Islet of Langerhans (tissue), 1 donor: ENCODE results near the gene WDFY2.
"Not testable (repeated sequence)": the region's sequence is repeated elsewhere in the genome, so short reads cannot be mapped to it uniquely, and the experiment has no call there.

Source experiments
- FAIRE-seq: peaks from one replicate; lab custom pipeline; 2011; peaks lifted over from hg19 to GRCh38; lab: Jason Lieb, UNC

Gene WDFY2

GRCh38 chr13:51583875-51584730 is at the start of gene WDFY2:
Gene WDFY2, plus strand, starts transcription at chr13:51584462. Its CDS starts 226 bp downstream, at chr13:51584688.
- peak; percentile 78 for FAIRE-seq

DNA sequence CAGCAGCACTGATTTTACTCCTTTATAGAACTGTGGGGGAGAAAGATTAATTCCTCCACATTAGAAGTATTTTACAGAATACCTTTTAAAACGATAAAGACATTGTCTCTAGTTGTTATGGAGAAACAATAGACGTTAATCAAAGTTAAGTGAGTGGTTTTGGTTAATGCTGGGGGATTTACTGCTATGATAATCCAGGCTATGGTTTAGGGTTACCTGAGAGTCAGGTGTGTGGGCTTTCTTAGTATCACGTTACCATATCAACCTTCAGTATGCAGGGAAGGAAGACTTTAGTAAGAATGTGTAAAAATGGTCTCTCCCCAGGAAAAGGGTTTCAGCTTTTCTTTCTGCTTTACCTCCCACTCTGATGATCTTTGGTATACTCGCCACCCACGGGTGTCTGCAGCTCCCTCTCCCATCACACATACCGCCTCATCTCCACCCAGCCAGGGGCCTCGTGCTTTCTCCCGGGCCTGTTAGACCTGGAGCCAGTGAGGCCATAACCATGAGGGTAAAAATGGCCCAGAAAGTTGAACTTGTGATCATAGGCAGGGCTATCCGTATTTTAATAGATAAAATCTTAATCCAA is 45.6 kb upstream of the WDFY2 start:
- FAIRE-seq, result no peak

- FAIRE-seq, result no peak
Measured at GRCh38 chr13:51539887-51540286, 44.4 kb upstream of the WDFY2 start.

DNA sequence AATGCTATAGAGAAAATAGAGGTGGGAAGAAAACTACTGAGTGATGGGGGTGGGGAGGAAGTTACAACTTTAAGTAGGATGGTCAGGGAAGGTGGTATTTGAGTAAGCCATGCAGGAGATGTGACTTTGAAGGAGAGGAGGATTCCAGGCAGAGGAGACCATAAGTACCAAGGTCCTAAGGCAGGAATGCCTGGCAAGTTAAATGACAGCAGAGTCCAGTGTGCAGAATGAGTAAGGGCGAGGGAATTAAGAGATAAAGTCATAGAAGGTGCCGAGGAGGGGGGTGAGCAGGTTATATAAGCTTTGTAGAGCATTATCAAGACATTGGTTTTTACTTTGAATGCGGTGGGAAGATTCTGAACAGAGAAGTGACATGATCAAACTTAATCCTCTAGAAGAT is 43.2 kb upstream of the WDFY2 start:
- no peak for FAIRE-seq

GRCh38 chr13:51541809-51542258 is 42.4 kb upstream of the WDFY2 start:
- FAIRE-seq, result no peak

DNA sequence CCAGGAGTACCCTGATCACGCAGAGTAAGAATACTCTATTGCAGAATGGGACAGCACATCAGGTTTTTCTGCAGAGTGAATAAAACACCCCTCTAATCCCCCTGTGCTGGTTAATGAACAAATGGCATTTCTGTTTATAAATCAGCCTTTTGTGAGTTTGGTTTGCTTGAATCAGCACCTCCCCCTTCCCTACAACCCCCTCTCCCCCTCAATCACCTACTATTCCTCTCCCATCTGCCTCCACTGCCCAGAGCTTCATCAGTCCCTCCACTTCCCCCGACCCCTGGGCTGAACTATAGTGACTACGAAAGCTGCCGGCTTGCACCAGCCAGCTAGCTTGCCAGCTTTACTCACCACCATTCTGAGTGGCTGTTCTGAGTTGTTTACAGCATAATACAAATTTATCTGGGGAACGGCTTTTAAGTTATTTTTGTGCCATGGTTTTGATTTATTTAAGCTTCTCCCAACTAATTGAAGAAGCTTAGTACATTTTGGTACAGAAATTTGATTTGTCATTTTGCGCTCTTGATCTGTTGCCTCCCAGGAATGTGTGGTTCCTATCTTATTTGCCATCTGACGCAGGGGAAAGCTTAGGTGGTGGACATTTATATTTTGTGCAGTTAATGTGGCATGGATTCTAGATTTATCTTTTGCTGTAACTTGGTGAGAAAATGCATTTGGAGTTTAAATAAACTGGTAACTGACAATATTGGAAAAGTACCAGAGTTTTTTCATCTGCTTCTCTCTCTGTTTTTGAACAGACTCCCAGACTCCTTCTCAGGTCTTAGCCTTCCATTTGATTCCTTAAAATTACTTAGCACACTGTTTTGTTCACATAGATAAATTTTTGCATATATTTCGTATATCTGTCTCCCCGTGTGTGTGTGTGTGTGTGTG is 41.7 kb upstream of the WDFY2 start:
- FAIRE-seq, result no peak

DNA sequence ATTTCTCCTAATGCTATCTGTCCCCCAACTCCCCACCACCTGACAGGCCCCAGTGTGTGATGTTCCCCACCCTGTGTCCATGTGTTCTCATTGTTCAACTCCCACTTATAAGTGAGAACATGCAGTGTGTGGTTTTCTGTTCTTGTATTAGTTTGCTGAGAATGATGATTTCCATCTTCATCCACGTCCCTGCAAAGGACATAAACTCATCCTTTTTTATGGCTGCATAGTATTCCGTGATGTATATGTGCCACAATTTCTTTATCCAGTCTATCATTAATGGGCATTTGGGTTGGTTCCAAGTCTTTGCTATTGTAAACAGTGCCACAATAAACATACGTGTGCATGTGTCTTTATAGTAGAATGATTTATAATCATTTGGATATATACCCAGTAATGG is 38.8 kb upstream of the WDFY2 start:
- not testable (repeated sequence) for FAIRE-seq

GRCh38 chr13:51547425-51548176 is 36.7 kb upstream of the WDFY2 start:
- no peak for FAIRE-seq

DNA sequence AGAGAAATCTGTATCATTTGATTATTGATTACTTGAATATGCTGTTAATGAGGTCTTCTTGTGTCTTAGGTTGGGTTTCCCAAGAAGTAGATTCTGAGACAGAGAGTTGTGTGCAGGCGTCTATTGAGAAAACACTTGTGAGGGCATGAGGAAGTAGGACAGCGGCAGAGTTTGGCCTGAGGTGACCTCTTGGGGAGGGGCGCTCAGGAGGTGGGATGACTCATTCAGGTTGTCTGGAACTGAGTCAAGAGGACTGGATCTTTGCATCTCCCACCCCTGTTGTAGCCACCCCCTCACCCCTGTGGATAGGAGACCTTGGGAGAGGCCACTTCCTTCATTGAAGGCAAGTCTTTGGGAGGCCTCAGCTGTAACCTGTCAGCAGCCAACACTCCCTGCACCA is 35.2 kb upstream of the WDFY2 start:
- FAIRE-seq, result no peak

DNA sequence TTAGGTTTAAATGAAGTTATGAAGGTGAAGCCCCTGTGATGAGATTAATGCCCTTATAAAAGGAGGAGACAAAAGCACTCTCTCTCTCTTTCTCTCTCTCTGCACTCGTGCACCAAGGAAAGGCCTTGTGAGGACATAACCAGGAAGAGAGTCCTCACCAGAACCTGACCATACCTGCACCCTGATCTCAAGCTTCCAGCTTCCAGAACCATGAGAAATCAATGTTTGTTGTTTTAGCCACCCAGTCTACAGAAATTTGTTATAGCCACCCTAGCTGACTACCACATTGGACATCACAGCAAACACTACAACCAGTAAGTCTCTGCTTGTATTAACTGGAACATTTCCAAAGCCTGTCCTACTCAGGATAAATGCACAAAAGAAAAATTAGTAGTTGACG is 34.7 kb upstream of the WDFY2 start:
- FAIRE-seq, result no peak

- no peak for FAIRE-seq
Measured at GRCh38 chr13:51550151-51550550, 34.1 kb upstream of the WDFY2 start.

GRCh38 chr13:51551416-51551815 is 32.8 kb upstream of the WDFY2 start:
- FAIRE-seq, result no peak

DNA sequence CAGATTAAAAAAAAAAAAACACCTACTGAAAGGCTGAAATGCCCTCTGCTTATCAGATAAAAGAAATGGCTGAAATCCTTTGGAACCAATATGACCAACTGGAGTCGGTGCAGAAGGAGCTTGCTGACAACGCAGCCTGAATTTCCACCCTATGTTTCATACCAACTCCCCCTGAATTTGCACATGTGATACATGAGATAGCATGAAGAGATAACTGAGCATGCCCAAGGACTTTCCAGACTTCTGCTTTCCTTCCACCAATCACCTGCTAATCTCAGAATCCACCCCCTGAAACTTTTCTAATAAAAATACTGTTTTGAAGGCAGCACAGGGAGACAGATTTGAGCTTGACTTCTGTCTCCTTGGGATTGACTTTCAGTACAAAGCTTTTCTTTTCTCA is 32.2 kb upstream of the WDFY2 start:
- FAIRE-seq, result no peak

GRCh38 chr13:51553531-51553930 is 30.7 kb upstream of the WDFY2 start:
- FAIRE-seq, result no peak

- no peak for FAIRE-seq
Measured at GRCh38 chr13:51556740-51557139, 27.5 kb upstream of the WDFY2 start.

- FAIRE-seq, result no peak
Measured at GRCh38 chr13:51557438-51557837, 26.8 kb upstream of the WDFY2 start.

GRCh38 chr13:51557875-51558612 is 26.2 kb upstream of the WDFY2 start:
- FAIRE-seq, result no peak

DNA sequence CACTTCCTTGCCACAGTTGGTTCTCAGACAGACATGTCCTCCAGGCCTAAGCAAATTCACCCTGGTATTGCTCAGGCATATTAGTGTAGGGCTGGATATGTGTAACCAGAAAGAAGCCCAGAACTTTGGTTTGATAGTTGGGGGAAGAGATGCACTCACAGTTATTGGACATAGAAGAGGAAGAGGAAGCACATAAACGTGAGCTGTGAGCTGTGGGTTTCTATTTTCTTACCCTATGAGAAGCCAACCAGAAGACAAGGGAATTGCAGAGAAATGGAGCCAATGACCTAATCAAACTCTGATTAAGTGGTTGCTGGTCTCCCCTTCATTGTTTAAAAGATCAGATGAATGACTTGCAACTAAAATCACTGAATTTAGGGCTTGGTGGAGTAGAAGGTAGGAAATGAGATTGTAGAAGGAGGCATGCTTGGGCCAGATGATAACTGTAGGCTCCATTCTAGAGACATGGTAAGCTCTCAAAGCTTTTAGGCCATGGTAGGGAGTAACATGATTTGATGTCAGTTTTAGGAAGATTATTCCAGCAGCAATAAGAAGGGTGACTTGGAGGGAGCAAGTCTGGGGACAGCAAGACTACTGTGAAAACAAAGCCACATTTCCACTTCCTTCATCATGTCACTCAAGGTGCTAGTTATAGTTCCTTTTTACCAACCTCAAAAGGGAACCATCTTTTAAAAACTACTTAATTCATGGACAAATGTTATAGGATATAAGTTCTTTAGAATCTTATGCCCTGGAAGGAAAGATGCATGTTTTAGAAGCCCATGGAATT is 24.1 kb upstream of the WDFY2 start:
- no peak for FAIRE-seq

GRCh38 chr13:51562011-51562671 is 22.1 kb upstream of the WDFY2 start:
- no peak for FAIRE-seq

DNA sequence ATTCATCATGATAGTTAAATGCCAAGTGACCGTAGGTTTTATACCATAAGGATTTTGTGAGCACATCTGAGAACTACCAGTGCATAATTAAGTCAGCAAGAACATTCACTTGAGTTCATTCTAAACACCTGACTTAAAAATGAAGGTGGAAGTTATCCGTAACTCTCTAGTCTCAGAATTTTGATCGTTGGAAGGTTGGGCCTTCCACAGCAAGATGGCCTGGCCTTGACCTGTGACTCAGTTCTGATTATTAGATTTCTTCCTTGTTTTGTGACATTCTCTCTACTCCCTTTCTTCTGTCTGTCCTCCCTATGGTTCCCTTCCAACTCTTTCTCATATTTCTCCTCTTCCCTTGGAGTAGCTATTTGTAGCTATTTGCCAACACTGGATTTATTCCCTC is 20.0 kb upstream of the WDFY2 start:
- no peak for FAIRE-seq
